Stimulated activated naive CD8-positive, alpha-beta T cell treated with anti-CD3 and anti-CD28 coated beads, Interleukin-15, amount 100 ng/mL, for 72 hours (primary cell): ENCODE results near the gene H1-8.
A peak's percentile ranks its signal among the peaks of the same experiment; 100 is the strongest.

Source experiments
- ATAC-seq: fragments of 150-1000 bp; cut with Tn5 transposase; 2 replicates; pipeline ENCODE4 v1.10.0; 2021; ENCODE audit warnings: mild to moderate bottlenecking, moderate library complexity
- DNase-seq, 2 donors: peaks; one replicate each; pipeline ENCODE4 v3.0.0; 2021 to 2022
- H3K27ac Mint-ChIP-seq, 2 donors: one replicate each; pipeline ENCODE4 v1.8.0; 2022; ENCODE audit warnings: mild to moderate bottlenecking in 2 of 2, mixed read lengths in 2 of 2, moderate library complexity in 2 of 2
- H3K27me3 Mint-ChIP-seq: one replicate; pipeline ENCODE4 v1.8.0; 2022; ENCODE audit warnings: mixed read lengths
- H3K4me1 Mint-ChIP-seq: one replicate; pipeline ENCODE4 v1.8.0; 2022; ENCODE audit warnings: mild to moderate bottlenecking, mixed read lengths
- H3K4me3 Mint-ChIP-seq, 2 donors: one replicate each; pipeline ENCODE4 v1.8.0; 2022; ENCODE audit warnings: mild to moderate bottlenecking in 2 of 2, mixed read lengths in 2 of 2, moderate library complexity in 1 of 2
- H3K9me3 Mint-ChIP-seq, 2 donors: one replicate each; pipeline ENCODE4 v1.8.0; 2022; ENCODE audit warnings: mixed read lengths in 2 of 2

Gene H1-8

GRCh38 chr3:129595544-129596193 lies 52.7 kb downstream of the H1-8 start:
- ATAC-seq (no peak), DNase-seq (no peak)
- Mint-ChIP-seq H3K4me3 (no peak overlapping the region), H3K4me1 (peaks cover 30% of the 10 kb centered on the region), H3K27me3 (peaks cover 68% of the 10 kb centered on the region), H3K9me3 (no peaks in the 10 kb centered on the region), H3K27ac (peak overlapping the region in 1 of 2 donors; percentile 1)

DNA sequence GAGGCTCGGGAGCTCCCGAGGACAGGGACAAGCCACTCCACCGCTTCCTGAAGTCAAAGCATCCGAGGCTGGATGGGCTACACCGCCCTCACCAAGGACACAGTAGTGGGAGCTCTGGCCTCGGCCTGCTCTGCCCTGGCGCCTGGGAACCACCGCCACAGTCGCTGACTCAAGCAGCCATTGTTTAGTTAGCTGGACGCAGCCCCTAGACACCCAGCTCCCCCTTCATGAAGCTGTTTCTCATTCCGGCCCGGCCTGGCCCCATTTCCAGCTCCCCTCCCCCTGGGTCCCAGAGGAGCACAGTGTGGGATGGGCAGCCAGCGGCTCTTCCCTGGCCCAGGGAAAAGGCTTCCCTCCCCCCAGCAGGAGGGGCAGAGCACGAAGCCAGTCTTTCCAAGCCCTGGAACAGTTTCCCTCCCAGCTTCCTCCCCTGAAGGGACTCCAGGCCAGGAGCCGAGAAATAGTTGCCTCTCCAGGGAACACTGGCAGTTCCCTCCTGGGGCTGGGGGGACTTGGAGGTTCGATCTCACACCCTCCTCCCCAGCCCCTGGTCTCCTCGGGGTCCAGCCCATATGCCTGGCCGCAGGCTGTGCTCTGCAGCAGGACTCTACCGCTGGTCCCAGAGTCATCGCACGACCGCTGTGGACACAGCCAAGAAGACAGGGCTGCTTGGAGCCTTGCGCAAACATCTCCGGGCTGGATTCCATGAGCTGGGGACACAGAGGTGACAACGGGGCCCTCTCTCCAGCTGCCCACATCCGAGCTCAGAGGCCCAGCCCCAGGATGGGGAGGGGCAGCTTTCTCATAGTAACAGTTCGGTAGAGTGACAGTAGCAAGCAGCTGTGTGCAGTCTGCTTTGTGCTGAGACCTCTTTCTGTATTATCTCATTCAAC lies 53.5 kb downstream of the H1-8 start:
- Mint-ChIP-seq H3K4me3 (no peak overlapping the region), H3K9me3 (no peaks in the 10 kb centered on the region), H3K27me3 (peaks cover 70% of the 10 kb centered on the region), H3K4me1 (peaks cover 30% of the 10 kb centered on the region), H3K27ac (no peak overlapping the region)
- no peak for DNase-seq
- ATAC-seq: no peak

DNA sequence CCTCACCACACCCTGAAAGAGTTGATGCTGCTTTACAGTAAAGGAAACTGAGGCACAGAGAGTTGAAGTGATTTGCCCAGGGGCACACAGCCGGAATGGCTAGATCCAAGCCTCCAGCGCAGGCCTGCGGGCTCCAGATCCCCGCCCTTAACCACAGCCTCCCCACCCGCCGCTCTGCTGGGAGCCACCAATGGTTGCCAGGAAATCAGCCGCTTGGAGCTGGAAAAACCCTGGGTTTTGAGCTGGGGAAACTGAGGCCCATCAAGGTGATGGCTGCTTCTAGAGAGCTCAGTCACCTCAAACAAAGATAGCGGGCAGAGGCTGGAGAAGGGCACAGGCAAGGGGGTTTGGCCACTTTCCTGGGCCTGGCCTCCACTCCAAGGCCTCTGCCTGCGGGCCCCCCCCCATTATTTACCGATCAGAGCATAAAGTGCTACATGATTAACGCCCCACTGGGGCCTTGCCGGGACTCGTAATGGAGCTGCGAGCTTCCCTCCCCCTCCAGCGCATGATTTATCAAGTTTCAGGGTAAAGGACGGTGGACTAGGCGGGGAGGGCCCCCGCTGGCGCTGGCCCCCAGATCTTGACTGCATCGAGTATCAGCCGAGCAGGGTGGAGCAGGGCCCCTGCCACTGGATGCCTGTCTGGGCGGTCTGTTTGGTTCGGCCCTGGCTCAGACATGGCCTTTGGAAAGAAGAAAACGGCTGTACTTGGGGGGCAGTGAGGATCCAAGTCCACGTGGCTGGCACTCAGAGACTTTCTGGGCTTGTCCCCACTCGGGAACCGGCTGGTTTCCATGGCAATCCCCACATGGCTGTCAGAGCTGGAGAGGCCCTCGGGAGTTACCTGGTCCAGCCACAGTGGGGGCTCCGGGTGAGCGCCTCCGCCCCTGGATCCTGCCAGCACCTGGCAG lies 54.4 kb downstream of the H1-8 start:
- H3K4me1 Mint-ChIP-seq: peaks cover 25% of the 10 kb centered on the region
- H3K9me3 Mint-ChIP-seq: no peaks in the 10 kb centered on the region
- H3K4me3 Mint-ChIP-seq: no peak overlapping the region
- DNase-seq (no peak), ATAC-seq (no peak)
- H3K27ac Mint-ChIP-seq: no peak overlapping the region
- peaks cover 71% of the 10 kb centered on the region for H3K27me3 Mint-ChIP-seq

- Mint-ChIP-seq H3K27me3 (peaks cover 73% of the 10 kb centered on the region), H3K4me3 (no peak overlapping the region), H3K27ac (no peak overlapping the region), H3K9me3 (no peaks in the 10 kb centered on the region), H3K4me1 (peaks cover 22% of the 10 kb centered on the region)
- ATAC-seq: no peak
- no peak for DNase-seq
Measured at GRCh38 chr3:129598000-129598381, 55.0 kb downstream of the H1-8 start.

DNA sequence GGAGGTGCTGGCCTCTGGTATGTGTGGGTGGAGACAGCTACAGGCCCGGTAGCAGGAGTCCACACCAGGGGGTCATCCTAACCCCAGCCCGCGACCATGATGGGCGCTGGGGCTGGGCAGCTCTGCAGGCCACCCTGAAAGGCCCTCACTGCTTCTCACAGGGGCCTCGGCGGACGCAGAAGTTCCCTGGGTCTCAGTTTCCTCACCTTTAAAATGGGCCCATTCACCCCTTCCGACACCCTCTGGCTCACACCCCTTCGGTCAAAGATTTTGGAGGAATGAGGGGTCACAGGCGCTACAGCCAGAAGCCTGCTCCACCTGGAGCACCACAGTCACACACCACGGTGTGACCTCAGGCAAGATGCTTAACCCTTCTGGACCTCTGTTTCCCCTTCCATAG lies 55.5 kb downstream of the H1-8 start:
- H3K27ac Mint-ChIP-seq: no peak overlapping the region
- ATAC-seq (no peak), DNase-seq (no peak)
- no peak overlapping the region for H3K4me3 Mint-ChIP-seq
- H3K27me3 Mint-ChIP-seq: peaks cover 68% of the 10 kb centered on the region
- H3K9me3 Mint-ChIP-seq: no peaks in the 10 kb centered on the region
- peaks cover 17% of the 10 kb centered on the region for H3K4me1 Mint-ChIP-seq

- Mint-ChIP-seq H3K27me3 (peaks cover 67% of the 10 kb centered on the region), H3K4me3 (no peak overlapping the region), H3K9me3 (no peaks in the 10 kb centered on the region), H3K27ac (no peak overlapping the region), H3K4me1 (peaks cover 11% of the 10 kb centered on the region)
- ATAC-seq (no peak), DNase-seq (no peak)
Measured at GRCh38 chr3:129599073-129599472, 56.1 kb downstream of the H1-8 start.

GRCh38 chr3:129599607-129600006 lies 56.6 kb downstream of the H1-8 start:
- H3K27ac Mint-ChIP-seq: no peak overlapping the region
- DNase-seq: no peak

DNA sequence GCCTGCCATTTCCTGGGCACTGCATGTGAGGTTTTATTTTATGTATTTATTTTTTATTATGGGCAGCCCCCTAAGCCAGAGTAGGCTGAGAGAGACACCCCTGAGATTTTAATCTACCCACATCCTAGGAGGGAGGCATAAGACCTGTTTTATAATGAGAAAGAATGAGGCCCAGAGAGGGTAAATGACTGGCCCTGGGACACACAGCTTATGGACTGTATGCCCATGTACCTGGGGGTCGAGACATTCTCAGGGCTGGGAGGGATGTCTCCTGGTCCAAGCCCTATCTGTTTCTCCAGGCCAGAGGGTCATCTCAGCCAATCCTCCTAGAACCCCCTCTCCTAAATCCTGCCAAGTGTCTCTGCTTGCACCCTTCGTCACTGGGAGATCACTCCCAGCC lies 57.4 kb downstream of the H1-8 start:
- H3K4me3 Mint-ChIP-seq: no peak overlapping the region

More at GRCh38 chr3:129599607-129600006, 56.6 kb downstream of the H1-8 start:
- H3K9me3 Mint-ChIP-seq: no peaks in the 10 kb centered on the region
- H3K4me3 Mint-ChIP-seq: no peak overlapping the region
- H3K4me1 Mint-ChIP-seq: peaks cover 6% of the 10 kb centered on the region
- ATAC-seq: no peak
- peaks cover 67% of the 10 kb centered on the region for H3K27me3 Mint-ChIP-seq

More for the DNA sequence above, 57.4 kb downstream of the H1-8 start:
- ATAC-seq: no peak
- no peak for DNase-seq
- Mint-ChIP-seq H3K4me1 (peaks cover under 1% of the 10 kb centered on the region), H3K27ac (no peak overlapping the region), H3K27me3 (peaks cover 66% of the 10 kb centered on the region), H3K9me3 (no peaks in the 10 kb centered on the region)
